GM21360 (cell line): ENCODE data around the gene RAP1GAP2.

Experiments used
- ATAC-seq: cut with Tn5 transposase; IDR thresholded peaks from one replicate; pipeline ENCODE4 v1.9.1; 2021; ENCODE audit warnings: mild to moderate bottlenecking, moderate library complexity; ENCODE audit not compliant: unreplicated experiment

The RAP1GAP2 gene

DNA sequence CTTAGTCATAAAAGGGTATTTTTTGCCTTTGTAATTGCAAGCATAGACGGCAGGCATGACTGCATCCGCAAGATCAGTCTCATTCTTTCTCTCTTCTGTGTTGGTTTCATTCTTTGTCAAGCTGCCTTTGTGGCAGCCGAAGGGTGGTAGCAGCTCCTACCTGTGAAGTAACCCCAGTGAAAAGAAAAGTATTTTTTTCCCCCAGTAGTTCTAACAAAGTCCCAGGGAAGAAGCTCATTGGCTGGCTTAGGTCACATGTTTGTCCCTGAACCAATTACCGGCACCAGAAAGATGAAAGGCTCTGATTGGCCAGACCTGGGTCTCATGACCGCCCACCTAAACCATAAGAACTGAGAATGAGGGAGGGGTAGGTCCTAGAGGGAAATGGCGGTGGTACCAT lies 110.7 kb downstream of the RAP1GAP2 start:
- ATAC-seq = no peak

DNA sequence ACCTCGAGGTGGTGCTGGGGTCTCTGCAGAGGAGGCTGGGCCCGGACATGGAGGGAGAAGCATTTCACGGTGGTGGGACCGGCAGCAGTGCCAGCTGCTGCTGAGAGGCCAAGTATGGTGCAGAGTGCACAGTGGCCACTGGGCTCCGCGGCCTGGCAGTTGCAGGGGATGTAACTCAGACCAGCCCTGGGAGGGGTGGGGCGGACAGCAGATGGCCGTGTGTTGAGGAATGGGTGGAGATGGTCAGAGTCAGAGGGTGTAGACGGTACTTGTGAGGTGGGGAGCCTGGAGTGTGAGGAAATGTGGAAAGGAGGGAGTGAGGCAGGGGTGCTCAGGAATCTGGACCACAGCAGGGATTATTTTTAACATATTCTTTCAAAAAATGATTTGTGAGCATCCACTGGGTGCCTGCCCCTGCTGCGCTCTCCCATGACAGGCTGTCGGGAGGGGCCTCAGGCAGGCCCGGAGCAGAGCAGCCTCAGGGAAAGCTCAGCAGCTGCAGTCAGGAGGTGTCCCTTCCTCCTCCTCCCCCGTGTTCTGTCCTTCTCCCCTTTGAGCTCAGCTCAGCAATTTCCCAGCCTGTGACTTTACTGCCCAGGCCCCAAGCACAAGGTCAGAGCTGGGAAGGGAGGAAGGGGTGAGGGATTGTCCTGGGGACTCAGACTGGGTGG lies 113.1 kb downstream of the RAP1GAP2 start:
- no peak for ATAC-seq

DNA sequence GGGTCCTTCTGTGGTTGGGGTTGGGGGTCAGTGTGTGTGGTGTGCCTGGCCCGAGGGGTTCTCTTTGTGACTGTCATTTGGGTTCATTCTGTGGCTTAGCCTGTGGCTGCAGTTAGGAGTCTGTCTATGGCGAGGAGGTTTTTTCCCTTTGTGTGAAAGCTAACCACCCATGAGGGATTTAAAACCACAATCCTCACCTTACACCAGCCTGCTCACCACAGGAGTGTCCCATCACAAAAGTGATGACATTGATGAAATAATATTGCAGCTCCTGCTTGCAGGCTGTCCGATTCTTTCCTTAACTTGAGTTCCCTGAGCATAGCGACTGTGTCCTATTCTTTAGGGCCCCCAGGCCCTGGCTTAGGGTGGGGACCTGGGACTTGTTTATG lies 113.6 kb downstream of the RAP1GAP2 start:
- ATAC-seq = no peak

DNA sequence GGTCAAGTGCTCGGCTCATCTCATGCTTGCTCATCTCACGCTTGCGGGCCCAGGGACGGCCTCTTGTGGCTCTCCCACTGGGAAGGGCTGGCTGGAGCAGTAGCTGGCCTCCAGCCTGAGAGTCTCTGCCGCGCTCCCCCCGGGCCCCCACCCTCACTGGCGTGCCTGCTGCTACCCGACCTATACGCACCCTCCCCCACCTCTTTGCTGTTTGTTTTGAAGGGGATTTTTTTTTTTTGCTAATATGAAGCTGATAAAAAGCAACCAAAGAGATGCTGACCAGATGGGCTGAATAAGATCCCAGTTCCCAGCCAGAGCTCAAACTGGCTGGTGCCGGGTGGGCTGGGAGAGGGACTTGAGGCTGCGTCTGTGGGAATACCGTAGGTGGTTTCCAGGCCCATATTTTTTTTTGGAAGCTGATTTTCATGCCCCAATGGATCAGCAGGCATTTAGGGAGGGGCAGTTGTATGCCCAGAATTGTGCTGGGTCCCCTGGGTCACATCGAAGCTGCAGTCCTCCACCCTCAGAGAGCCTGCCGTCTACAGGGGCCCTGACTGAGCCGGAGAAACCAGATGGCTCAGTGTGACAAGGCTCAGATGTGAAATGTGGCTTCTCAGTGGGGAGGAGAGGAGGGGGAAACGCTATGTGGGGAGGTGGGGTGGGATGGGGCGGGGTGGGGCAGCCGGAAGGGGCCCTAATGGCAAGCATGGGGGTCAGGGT lies 115.0 kb downstream of the RAP1GAP2 start:
- no peak for ATAC-seq

DNA sequence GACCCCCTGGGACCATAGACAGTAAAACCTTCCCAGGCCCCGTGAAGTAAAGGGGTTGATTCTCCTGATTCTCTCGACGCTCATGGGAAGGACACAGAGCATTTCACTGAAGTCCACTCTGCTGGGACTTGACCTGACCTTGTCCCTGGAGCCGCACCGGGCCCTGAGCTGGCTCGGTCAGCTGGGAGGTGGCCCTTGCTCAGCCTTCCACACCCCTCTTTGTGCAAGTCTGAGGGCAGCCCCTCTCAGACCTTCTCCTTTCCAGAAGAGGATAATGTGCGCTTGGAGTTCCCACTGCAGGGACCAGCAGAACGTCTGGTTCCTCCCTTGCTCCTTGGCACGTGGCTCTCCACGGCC lies 115.5 kb downstream of the RAP1GAP2 start:
- no peak for ATAC-seq

DNA sequence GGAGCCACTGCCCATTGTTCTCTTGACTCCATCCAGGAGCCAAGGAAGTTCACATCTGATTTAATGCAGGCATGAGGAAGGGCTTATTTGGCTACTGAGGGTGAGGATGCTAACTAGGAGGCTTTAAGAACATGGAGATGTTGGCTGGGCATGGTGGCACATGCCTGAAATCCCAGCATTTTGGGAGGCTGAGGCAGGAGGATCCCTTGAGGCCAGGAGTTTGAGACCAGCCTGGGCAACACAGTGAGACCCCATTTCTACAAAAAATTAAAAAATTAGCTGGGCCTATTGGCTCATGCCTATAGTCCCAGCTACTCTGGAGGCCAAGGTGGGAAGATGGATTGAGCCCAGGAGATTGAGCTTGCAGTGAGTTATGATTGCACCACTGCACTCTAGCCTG lies 116.5 kb downstream of the RAP1GAP2 start:
- no peak for ATAC-seq

DNA sequence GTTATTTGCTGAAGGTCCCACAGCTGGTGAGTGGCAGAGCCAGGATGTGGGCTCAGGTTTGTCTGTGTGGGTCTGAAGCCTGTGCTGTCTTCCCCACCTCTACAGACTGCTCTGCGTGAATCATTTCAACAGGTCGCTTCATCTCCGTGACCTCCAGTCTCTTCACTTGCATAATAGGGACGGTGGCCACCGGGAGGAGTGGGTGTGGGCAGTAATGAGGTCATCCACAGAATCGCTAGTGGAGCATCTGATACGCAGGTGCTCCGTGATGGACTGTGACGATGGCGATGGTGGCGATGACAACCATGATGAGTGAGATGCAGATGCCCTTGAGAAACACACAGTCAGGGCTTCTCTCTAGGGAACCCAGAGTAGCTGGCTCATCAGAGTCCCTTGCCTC lies 120.2 kb downstream of the RAP1GAP2 start:
- no peak for ATAC-seq

DNA sequence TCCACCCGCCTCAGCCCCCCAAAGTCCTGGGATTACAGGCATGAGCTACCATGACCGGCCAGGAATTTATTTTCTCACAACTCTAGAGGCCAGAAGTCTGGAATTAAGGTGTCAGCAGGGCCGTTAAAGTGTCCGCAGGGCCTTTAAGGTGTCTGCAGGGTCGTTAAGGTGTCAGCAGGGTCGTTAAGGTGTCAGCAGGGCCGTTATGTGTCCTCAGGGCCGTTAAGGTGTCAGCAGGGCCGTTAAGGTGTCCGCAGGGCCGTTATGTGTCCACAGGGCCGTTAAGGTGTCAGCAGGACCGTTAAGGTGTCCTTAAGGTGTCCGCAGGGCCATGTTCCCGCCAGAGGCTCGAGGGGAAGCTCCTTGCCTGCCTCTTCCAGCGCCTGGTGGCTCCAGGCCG lies 125.2 kb downstream of the RAP1GAP2 start:
- ATAC-seq = no peak

DNA sequence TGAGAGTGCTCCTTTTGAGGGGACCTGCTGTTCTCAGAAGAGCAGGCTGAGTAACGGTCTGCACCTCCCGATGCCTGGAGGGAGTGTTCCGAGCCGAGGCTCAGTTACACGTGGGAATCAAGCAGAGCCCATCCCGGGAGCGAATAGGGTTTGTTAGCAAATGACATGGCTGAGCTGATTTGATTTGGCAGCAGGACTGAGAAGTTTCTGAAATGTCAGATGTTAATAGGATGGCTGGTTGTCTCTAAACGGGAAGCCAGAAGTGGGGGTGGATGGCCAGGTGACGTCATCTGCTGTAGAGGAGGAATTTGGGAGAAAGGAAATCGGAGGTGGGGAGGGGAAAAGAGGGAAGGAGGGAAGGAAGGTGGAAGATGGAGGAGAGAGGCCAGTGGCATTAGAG lies 128.0 kb downstream of the RAP1GAP2 start:
- no peak for ATAC-seq

DNA sequence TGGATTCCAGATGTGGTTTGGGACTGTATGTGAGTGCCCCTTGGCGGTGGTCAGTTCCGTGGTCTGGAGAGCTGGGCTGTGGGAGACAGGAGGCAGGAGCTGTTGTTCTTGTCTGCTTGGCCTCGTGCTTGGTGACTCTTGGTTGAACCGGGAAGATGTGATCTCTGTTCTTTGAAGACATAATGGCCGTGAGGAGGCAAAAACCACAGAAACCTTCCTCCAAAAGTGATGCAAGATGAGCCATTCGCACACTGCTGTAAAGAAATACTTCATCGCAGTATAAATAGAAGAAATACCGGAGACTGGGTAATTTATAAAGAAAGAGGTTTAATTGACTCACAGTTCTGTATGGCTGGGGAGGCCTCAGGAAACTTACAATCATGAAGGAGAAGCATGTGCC lies 128.8 kb downstream of the RAP1GAP2 start:
- ATAC-seq = no peak

DNA sequence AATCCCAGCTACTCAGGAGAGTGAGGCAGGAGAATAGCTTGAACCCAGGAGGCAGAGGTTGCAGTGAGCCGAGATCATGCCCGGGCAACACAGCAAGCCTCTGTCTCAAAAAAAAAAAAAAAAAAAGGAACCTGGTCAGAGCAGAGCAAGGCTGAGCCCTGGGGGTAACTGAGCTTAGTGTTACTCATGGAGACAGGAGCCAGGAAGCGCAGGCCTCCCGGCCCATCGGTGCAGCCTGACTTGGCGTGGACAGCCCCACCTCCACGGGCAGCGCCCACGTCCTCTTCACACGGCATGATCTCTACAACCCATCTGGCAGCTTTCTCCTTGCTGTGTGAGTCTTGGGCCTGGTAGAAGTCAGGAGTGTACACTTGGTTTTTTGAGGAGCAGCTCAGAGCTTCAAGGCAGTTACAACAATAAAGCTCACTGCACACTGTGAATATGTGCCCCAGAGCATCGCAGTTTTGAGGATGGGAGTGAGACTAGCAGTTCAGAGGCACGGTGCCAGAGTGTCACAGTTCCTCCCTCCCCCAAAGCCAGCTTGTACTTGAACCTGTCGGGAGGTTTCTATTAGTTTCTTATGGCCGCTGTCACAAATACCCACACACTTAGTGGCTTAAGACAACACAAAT lies 129.9 kb downstream of the RAP1GAP2 start:
- ATAC-seq = no peak

DNA sequence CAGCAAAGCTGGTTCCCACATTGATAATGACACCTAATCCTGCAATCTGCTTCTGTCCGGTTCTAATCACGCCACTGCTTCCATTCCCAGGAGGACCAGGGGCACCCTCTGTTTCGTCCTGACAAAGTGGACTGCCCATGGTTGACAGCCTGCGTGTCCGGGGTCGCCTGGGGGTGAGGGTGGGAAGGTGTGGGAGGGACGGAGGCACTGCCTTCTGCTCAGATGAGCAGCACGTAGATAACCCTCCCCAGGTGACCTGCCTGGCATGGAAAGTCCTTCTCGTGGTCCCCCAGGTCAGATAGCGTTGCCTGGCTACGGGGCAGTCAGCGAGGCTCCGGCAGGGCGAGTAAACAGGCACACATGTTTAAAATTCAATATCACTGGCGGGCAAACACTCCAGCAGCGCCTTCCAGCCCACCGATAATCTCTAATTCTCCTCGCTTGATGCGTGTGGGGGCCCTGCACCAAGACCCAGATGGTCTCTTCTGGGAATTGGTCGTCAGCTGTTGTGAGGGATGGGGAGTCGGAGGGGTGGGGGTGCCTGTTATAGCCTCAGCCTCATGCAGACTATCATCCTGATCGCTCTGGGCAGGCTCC lies 132.2 kb downstream of the RAP1GAP2 start:
- ATAC-seq = no peak

DNA sequence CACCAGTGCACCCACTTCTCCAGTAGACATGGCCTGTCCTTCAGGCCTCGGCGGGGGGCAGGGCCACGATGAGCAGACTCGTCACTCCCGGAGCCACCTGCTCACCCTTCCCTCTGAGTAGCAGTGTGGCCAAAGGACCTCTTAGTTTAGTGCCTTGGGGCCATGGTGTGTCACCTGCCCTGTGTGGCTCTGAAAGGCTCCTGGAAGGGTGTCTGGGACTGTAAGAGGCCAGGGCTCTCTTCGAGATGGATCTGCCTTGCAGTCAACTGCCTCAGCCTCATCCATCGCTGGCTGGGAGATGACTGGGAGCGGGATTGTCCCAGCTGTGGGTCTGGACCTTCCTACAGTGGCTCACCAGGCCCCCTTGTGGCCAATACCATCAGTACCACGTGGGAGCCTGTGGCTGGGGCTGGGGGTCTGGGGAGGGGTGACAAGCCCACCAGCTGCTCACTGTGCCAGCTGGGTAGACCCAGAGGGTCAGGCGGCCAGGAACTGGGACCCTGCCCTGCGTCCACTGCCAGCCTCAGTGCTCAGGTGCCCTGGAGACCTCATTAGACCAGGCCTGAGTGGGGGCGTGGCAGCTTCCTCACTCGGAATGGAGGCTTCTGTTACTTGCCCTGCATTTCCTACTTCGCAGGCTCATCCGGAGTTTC lies 133.8 kb downstream of the RAP1GAP2 start:
- ATAC-seq = no peak

DNA sequence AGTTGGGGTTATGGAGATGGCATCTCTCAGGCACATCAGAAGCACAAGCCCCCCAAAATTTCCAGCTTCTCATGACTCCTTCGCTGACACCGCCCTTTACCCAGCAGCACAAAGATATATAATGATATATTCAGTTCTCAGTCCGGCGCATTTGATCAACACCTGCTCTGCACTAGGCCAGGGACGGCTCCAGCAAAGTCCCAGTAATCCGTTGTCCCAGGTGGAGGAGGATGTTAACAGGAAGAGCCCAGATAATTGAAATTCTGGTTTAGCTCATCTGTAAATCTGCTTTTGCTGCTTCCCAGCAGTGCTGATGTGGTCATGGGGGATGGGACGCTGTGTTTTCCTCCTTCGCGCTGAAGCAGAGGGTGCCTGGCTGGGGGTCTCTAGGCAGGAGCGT lies 135.6 kb downstream of the RAP1GAP2 start:
- ATAC-seq = no peak

DNA sequence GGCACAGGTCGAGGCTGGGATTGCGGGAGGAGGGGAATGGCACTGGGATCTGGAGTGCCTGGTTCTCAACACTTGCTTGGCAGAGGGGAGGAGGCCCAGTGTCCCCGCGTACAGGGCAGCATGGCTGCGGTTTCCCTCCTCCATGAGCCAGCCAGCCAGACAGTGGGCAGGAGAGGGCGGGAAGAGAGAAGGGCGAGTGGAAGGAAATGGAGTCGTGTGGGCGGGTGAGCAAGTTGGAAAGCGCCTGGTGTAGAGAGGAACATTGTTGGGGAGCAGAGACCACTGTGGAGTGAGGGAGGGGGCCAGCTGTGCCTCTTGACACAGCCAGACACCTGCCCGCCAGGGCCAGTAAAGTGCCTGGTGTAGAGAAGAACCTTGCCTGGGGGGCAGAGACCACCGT lies 136.7 kb downstream of the RAP1GAP2 start:
- no peak for ATAC-seq

DNA sequence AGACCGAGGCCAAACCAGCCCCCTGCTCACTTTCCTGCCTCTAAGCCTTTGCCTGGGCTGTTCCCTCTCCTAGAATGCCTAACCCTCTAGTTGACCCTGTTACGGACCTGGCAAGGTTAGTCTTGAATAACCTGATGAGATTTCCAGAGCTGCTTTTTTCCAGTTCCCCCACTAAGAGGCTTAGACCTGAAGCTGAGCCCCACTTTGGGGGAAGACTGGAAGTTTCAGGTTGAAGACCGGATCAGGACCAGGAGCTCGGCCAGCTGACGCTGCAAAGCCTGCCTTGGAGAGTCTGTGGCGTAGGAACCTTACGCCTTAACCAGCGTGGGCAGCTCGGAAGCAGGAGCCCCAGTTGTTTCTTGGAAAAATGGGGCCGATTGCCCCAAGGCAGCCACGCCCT lies 137.4 kb downstream of the RAP1GAP2 start:
- no peak for ATAC-seq

DNA sequence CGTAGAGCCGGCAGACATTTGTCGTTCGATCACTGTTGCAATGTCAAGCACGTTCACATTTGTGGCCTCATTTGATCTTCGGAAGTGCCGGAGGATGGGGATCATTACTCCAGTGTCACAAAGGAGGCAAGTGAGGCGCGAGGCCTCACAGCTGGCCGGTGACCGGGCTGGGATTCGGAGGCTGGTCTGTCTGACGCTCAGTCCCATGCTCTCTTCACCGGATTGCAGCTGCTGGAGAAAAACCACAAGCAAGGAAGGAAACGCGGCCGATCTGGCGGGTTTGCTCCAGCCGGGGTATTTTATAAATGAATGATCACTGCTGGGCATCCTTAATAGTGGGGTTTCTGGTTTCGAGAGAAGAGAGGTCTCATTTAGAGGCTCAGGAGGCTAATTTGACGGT lies 139.4 kb downstream of the RAP1GAP2 start:
- ATAC-seq = no peak

DNA sequence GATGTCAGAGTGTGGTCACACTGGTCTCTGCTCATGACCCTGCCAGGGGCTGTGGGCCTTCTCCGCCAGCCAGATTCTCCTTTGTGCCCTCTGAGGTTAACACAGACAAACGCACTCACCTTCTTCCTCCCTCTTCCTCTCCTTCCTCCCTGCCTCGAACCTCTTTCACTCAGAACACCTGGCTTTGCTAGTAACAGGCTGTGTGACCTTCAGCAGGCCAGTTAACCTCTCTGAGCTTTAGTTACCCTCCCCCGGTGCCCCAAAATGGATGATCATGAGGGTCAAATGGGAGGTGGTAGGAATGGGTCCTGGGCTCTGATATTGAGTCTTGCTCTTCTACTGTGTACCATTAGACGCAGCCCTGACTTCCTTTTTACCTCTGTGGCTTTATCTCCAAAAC lies 140.1 kb downstream of the RAP1GAP2 start:
- no peak for ATAC-seq

DNA sequence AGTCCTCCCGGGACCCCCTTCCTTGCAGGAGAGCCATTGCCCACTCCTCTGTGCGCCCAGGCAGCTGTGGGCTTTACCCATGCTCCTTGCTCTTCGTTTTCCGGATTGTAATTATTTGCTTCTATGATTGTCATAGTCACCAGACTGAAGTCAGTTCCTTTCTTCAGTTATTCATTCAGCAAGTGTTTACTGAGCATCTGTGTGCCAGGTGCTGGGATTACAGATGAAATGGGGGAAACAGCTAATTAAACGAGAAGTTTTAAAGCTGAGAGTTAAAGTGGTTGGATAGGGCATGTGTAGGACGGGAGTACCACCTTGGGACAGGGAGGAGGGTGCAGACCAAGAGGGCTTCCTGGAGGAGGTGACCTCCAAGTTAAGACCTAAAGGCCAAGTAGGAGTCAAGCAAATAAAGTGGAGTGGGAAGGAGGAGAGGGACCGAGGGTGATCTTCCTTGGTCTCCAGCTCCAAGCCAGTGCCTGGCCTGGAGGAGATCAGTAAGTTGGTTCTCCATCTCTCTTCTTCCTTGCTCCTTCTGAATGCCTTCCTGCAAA lies 140.6 kb downstream of the RAP1GAP2 start:
- ATAC-seq = no peak

DNA sequence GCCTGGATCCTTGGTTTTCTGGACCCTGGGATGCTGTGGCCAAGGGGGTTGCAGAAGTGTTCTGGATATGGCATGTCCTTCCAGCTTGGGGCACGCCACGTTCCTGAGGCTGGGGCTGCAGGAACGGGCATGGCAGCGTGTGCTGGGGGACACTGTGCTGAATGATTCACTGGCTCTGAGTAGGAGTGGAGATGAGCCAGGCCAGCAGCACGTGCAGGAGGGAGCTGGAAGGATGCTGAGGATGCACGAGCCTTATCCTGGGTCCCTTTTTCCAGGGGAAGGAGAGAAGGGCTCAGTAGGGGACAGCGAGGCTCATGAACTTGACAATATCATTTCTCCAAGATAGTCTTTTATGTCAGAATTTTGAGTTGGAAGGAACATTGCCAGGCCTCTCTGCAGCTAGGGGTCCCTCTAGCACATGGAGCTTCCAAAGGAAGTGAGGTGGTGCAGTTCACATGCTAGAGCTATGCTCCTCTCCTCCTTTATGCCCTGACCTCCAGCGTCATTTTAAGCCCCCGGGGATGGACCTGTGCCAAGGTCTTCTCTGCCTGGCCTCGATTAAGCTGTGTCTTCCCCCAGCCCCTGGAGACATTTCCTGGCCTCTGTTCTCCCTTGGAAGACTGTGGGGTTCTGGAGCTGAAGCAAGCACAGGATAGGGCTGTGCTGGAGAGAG lies 141.2 kb downstream of the RAP1GAP2 start:
- ATAC-seq = no peak
